HG03045 (cell line): Measurements from ENCODE around the gene IGSF9B.

ENCODE experiments used
- ATAC-seq: cut with Tn5 transposase; IDR thresholded peaks from one replicate; pipeline ENCODE4 v1.9.1; 2021; ENCODE audit warnings: mild to moderate bottlenecking, moderate library complexity; ENCODE audit not compliant: unreplicated experiment

The IGSF9B gene

DNA sequence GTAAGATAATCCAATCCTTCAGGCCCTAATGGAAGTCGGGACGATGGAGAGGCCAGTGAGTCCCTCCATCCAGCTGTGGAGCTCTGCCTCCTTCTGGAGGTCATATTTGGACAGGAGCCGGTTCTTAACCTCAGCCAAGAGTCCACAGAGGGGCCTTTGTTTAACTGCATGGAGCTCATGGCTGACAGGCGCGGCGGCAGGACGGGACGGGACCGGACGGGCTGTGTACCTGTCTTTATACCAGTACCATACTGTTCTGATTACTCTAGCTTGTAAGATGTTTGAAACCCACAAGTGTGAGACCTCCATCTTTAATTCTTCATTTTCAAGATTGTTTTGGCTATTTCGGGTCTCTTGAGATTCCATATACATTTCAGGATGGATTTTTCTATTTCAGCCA, 91.3 kb downstream of the IGSF9B start:
- ATAC-seq = no peak

DNA sequence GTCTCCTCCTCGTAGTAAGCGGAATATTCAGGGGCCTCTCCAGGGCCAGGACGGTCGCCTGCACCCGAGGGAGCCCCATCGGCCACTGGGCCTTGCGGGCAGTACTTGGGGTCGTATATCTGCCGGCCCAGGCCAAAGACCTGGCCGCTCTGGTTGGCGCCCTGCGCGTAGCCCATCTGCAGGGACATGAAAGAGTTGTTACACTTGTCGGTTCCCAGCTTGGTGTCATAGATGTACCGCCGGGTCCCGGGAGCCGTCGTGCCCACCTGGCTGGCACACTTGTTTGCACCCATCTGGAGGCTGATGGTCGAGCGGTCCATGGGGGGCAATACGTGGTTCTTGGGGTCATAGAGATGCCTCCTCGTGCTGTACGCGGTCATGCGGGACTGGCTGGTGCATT, 92.0 kb downstream of the IGSF9B start:
- ATAC-seq = no peak

DNA sequence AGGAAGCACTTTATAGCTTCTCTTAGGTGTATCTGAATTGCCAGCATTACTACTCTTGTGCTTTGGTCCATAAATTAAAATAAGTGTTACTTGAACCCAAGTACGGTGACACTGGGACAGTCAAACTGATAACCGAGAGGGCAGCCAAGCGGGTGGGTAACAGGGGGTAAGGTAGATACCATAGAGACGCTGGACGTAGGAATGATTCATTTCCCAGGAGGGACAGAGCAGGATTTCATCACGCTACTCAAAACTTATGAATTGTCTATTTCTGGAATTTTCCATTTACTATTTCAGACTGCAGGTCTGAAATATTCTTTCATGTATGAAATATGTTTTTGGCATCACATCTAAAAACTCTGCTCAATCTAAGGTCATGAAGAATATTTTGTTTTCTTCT, 96.6 kb downstream of the IGSF9B start:
- no peak for ATAC-seq
